ENCODE measurements around the gene PLEKHG4B.
"Not testable (repeated sequence)": the region's sequence is repeated elsewhere in the genome, so short reads cannot be mapped to it uniquely, and the experiment has no call there.

The PLEKHG4B gene

DNA sequence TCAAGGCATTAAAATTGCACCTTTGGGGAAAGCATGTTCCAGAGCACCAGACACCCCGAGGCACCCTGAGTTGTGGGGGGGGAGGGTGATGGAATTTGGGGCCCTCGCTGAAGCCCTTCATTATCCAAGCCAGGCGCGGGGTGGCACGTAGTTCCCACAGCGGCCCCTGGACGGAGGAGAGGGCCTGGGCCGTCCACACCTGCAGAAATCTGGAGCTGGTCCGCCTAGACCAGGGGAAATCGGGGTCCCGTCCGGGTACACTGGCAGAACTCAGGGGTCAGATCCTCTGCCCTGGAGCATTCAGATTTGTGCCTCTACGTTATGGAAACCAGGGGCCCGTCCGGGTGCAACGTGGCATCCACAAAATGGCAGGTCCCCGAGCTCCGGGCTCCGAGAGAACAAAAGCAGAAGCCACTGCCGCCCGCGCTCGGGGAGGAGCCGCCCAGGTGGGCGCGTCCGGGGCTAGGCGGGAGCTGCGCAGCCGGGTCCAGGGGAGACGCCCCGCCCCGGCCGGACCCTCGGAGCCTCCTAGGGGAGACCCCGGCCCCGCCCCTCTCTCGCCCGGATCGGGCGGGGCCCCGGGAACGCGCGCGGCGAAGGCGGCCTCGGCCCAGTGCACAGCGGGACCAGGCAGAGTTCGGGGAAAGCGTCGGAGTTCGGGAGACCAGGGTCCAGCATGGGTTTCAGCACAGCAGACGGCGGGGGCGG is at the start of gene PLEKHG4B:
Gene PLEKHG4B, plus strand, starts transcription at position 613 of the 708 bp plus-strand sequence. Its CDS starts 64 bp downstream, at position 677.
- DNase-seq, result peak; percentile 92

DNA sequence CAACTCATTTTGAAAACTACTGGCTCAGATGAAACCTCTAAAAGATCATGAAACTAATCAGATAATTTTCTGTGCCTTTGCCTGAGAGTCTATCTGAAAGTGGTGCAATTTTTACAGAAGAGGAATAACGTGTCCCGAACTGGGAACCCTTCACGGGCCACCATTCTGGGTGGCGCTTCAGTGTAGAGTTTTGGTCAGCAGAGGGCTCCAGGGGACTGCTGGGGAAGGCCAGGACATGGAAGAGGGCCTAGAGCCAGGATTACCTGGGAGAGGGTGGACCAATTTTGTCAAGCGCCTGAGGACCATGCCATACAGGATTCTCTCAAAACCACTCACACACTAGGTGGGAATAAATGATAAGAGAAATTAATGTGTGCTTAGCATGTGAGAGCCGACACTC is 49.7 kb upstream of the PLEKHG4B start:
- DNase-seq, result no peak

- DNase-seq, result peak; percentile 97
These were observed 43.8 kb upstream of the PLEKHG4B start for GRCh38 chr5:48192-48591.

DNA sequence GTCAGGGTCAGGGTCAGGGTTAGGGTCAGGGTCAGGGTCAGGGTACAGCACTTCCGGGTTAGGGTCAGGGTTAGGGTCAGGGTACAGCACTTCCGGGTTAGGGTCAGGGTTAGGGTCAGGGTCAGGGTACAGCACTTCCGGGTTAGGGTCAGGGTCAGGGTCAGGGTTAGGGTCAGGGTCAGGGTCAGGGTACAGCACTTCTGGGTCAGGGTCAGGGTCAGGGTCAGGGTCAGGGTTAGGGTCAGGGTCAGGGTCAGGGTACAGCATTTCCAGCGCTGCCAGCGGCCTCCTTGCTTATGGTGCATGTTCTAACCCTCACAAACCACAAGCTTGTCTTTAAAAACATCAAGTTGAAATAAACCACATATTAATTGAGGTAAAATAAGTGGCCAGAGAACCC is 42.4 kb upstream of the PLEKHG4B start:
- not testable (repeated sequence) for DNase-seq

DNA sequence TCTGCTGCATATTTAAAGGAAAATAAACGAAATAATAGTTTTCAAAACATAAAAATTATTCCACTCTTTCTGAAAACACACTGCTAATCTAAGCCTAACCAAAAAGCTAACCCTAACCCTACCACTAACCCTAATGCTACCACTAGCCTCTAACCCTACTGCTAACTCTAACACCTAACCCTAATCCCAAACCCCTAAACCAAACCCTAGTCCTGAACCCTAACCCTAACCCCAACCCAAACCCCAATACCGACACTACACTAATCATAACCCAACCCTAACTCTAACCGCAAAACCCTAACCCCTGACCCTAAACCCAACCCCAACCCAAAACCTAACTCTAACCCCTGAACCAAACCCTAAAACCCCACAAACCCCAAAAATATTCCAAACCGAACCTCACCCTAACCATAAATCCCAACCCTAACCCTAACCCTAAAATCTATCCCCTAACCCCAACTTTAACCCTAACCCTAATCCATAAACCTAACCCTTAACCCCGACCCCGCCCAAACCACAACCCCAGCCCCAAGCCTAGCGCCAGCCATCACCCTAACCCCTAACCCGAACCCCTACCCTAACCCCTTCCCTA is 41.9 kb upstream of the PLEKHG4B start:
- DNase-seq, result no peak

- no peak for DNase-seq
These were observed 41.1 kb upstream of the PLEKHG4B start for GRCh38 chr5:50724-51499.

- DNase-seq, result no peak
These were observed 40.5 kb upstream of the PLEKHG4B start for GRCh38 chr5:51500-51823.

DNA sequence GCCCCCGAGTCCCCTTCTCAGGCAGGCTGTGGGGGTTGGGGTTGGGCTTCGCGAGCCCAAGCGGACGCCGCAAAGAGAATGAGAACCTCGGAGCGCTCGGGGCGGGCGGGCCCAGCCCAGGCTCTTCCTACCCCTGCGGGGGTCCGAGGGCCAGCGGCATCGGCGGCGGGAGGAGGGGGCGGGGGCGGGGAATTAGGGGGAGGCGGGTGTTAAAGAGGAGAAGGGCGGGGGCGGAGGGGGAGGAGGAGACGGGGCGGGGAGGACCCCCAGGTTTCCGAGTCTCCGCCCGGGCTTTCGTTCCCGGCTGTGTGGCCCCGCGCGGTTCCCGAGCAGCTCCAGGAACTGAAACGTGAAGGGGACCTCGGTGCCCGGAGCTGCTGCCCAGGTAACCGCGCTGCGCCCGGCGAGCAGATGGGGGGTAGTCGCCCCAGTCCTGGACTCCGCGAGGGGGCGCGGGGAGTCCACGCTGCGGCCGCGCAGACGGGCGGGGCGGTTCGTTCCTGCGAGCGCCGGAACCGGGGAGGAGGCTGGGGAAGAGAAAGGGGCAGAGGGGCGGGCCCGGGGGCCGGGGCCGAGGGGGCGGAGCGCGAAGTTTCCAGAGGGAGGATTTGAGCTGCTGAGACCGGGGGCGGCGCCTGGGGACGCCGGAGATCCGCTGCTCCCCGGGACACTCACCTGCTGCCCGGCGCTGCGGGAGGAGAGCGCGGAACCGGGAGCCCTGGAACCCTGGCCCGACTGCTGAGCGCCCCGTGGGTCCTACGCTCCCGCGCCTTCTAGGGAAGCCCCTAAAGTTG is 38.4 kb upstream of the PLEKHG4B start:
- DNase-seq, result peak; percentile 94

- no peak for DNase-seq
These were observed 37.7 kb upstream of the PLEKHG4B start for GRCh38 chr5:54175-54730.

- no peak for DNase-seq
These were observed 36.9 kb upstream of the PLEKHG4B start for GRCh38 chr5:54876-55569.

GRCh38 chr5:56561-57290 is 35.2 kb upstream of the PLEKHG4B start:
- DNase-seq, result no peak

GRCh38 chr5:60250-60649 is 31.7 kb upstream of the PLEKHG4B start:
- not testable (repeated sequence) for DNase-seq

- no peak for DNase-seq
These were observed 21.5 kb upstream of the PLEKHG4B start for GRCh38 chr5:70440-70839.

DNA sequence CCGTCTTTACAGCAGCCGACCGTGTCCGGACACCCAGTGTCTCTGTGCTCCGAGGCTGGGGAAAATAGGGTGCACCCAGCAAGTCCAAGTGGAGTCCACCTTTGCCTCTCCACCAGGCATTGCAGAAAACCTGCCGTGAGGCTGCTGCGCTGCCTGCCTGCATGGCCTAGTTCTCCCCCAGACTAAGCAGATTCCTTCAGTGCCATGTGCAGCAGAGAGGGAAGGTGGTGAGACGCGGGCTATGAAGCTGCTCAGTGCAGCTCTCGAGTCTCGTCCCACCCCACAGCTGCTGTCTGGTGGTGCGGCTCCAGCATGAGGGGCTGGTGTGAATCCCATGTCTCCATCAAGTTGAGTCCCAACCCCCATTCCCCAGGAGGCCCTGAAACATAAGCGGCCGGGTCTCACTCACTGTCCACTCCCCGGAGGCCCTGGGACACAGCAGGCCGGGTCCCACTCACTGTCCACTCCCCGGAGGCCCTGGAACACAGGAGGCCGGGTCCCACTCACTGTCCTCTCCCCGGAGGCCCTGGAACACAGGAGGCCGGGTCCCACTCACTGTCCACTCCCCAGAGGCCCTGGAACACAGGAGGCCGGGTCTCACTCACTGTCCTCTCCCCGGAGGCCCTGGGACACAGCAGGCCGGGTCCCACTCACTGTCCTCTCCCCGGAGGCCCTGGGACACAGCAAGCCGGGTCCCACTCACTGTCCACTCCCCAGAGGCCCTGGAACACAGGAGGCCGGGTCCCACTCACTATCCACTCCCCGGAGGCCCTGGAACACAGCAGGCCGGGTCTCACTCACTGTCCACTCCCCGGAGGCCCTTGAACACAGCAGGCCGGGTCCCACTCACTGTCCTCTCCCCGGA is 19.4 kb upstream of the PLEKHG4B start:
- DNase-seq, result not testable (repeated sequence)

GRCh38 chr5:73181-73447 is 18.9 kb upstream of the PLEKHG4B start:
- not testable (repeated sequence) for DNase-seq

DNA sequence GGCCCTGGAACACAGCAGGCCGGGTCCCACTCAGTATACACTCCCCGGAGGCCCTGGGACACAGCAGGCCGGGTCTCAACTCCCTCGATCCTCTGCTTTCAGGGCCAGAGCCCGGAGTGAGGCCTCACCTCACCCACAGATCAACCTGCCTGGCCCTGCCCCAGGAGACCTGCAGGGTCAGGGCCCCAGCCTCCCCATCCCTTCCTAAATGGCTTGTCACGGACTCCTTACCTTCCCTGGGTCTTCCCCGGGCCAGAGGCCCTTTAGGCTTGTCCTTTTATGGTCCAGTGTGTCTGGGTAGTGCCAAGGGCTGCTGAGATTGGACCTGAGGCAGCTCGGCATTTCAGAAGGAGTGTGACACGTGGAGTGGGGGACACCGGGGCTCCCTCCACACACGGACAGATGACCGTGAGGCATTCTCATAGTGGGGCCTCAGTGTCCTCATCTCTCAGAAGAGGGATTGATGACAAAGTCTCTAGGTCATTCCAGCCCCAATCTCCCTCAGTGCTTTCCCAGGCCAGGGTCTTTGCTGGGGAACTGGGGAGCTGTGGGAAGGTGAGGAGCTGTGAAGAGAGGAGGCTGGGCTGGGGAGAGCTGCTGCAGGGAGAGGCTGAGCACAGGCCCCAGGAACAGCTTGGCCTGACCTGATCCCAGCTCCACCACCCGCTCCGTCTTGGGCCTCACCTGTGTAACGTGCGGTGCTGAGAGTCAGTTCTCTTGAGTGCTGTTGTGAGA is 18.0 kb upstream of the PLEKHG4B start:
- DNase-seq, result no peak

- no peak for DNase-seq
These were observed 17.4 kb upstream of the PLEKHG4B start for GRCh38 chr5:74503-75109.

GRCh38 chr5:75331-76320 is 16.3 kb upstream of the PLEKHG4B start:
- no peak for DNase-seq

All from NCI-H774 (cell line).